ENCODE measurements around the gene FOXP1. TPM values are rescaled to one million over a fixed set of nuclear protein-coding genes. Genes with fewer than 3 reads are reported as not detected.

FOXP1 gene
- total RNA-seq, 1 donor from 2014 or later = 128 TPM

DNA sequence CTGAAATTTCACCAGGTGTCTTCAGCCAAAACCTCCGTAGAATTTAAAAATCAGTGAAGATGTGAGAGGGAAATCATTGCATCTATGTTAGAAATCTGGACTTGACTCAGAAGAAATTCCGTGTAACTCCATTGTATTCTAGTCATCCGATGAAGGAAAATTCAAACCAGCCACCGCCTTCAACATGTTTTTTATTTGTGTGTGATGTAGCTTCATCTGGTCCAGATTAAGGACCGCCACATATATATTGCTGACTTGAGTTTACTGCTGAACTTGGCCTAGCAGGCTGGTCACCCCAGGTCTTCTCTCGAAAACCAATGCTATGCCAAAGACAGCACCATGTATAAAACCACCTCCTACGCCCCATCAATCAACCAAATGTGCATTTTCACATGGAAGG is 120.9 kb downstream of the FOXP1 start:
- intact Hi-C loops (cut with DNase I) = no loop called here
- H3K27ac ChIP-seq = no peak overlapping the region
- H3K4me1 ChIP-seq = peaks cover 28% of the 10 kb centered on the region

GRCh38 chr3:71461749-71462483 is 121.6 kb downstream of the FOXP1 start:
- peaks cover 32% of the 10 kb centered on the region for H3K4me1 ChIP-seq
- no peak overlapping the region for H3K4me3 ChIP-seq
- no peaks in the 10 kb centered on the region for H3K27me3 ChIP-seq
- no peak overlapping the region for H3K27ac ChIP-seq
- H3K9me3 ChIP-seq = no peaks in the 10 kb centered on the region
- intact Hi-C loops (cut with DNase I) = no loop called here
- TF ChIP-seq, protein P1, sequence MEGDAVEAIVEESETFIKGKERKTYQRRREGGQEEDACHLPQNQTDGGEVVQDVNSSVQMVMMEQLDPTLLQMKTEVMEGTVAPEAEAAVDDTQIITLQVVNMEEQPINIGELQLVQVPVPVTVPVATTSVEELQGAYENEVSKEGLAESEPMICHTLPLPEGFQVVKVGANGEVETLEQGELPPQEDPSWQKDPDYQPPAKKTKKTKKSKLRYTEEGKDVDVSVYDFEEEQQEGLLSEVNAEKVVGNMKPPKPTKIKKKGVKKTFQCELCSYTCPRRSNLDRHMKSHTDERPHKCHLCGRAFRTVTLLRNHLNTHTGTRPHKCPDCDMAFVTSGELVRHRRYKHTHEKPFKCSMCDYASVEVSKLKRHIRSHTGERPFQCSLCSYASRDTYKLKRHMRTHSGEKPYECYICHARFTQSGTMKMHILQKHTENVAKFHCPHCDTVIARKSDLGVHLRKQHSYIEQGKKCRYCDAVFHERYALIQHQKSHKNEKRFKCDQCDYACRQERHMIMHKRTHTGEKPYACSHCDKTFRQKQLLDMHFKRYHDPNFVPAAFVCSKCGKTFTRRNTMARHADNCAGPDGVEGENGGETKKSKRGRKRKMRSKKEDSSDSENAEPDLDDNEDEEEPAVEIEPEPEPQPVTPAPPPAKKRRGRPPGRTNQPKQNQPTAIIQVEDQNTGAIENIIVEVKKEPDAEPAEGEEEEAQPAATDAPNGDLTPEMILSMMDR (IDR thresholded peaks at IDR 0.05) = no peak
- TF ChIP-seq POLR2AphosphoS5 (IDR thresholded peaks at IDR 0.05; ENCODE audit: insufficient read depth in 1 of 2, low read depth in 1 of 2) = no peak
- TF ChIP-seq POLR2A (IDR thresholded peaks at IDR 0.05) = no peak
- H3K36me3 ChIP-seq = no peaks in the 10 kb centered on the region
- DNase-seq (ENCODE audit: extremely low spot score in 2 of 2) = no peak

More for the DNA sequence above, 120.9 kb downstream of the FOXP1 start:
- Histone ChIP-seq H3K27me3 (no peaks in the 10 kb centered on the region), H3K4me3 (no peak overlapping the region), H3K36me3 (no peaks in the 10 kb centered on the region), H3K9me3 (no peaks in the 10 kb centered on the region)
- no peak for DNase-seq (ENCODE audit: extremely low spot score in 2 of 2)
- TF ChIP-seq POLR2A (IDR thresholded peaks at IDR 0.05) (no peak), POLR2AphosphoS5 (IDR thresholded peaks at IDR 0.05; ENCODE audit: insufficient read depth in 1 of 2, low read depth in 1 of 2) (no peak)
- TF ChIP-seq, protein P1 (IDR thresholded peaks at IDR 0.05) = no peak

DNA sequence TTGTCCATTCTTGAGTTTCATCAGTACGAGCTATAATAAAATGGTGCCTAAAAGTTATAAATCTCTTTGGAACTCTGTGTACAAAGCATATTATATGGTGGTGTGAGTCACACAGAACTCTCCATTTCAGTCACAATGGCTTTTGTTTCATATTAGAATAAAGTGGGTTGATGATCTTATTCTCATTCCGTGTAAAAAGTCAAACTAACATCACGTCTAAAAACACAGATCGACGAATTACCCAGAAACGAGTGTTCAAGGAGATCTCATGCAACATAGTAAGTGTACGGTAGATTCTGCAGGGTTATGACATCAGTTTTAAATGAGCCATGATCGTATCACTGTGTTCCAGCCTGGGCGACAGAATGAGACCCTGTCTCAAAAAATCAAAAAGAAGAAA is 122.4 kb downstream of the FOXP1 start:
- Histone ChIP-seq H3K36me3 (no peaks in the 10 kb centered on the region), H3K4me3 (no peak overlapping the region), H3K9me3 (no peaks in the 10 kb centered on the region), H3K27me3 (no peaks in the 10 kb centered on the region), H3K27ac (no peak overlapping the region), H3K4me1 (peaks cover 32% of the 10 kb centered on the region)
- intact Hi-C loops (cut with DNase I) = no loop called here
- no peak for DNase-seq (ENCODE audit: extremely low spot score in 2 of 2)
- TF ChIP-seq POLR2A (IDR thresholded peaks at IDR 0.05) (no peak), POLR2AphosphoS5 (IDR thresholded peaks at IDR 0.05; ENCODE audit: insufficient read depth in 1 of 2, low read depth in 1 of 2) (no peak)
- TF ChIP-seq, protein P1 (IDR thresholded peaks at IDR 0.05) = no peak

- no peak overlapping the region for H3K4me3 ChIP-seq
- peaks cover 34% of the 10 kb centered on the region for H3K4me1 ChIP-seq
- no peak for DNase-seq (ENCODE audit: extremely low spot score in 2 of 2)
- TF ChIP-seq POLR2A (IDR thresholded peaks at IDR 0.05) (no peak), POLR2AphosphoS5 (IDR thresholded peaks at IDR 0.05; ENCODE audit: insufficient read depth in 1 of 2, low read depth in 1 of 2) (no peak)
- TF ChIP-seq, protein P1 (IDR thresholded peaks at IDR 0.05) = no peak
- no peak overlapping the region for H3K27ac ChIP-seq
- intact Hi-C loops (cut with DNase I) = no loop called here
- H3K9me3 ChIP-seq = no peaks in the 10 kb centered on the region
- no peaks in the 10 kb centered on the region for H3K36me3 ChIP-seq
- no peaks in the 10 kb centered on the region for H3K27me3 ChIP-seq
Measured at GRCh38 chr3:71458895-71459294, 124.6 kb downstream of the FOXP1 start.

GRCh38 chr3:71456826-71457225 is 126.7 kb downstream of the FOXP1 start:
- Histone ChIP-seq H3K27ac (no peak overlapping the region), H3K4me3 (no peak overlapping the region), H3K27me3 (no peaks in the 10 kb centered on the region), H3K9me3 (no peaks in the 10 kb centered on the region), H3K4me1 (peaks cover 35% of the 10 kb centered on the region), H3K36me3 (no peaks in the 10 kb centered on the region)
- no peak for DNase-seq (ENCODE audit: extremely low spot score in 2 of 2)
- no peak for TF ChIP-seq POLR2AphosphoS5 (IDR thresholded peaks at IDR 0.05; ENCODE audit: insufficient read depth in 1 of 2, low read depth in 1 of 2)
- TF ChIP-seq, protein P1 (IDR thresholded peaks at IDR 0.05) = no peak
- no peak for TF ChIP-seq POLR2A (IDR thresholded peaks at IDR 0.05)
- intact Hi-C loops (cut with DNase I) = no loop called here
